Measurements from ENCODE around the gene FGF4. TPM values are rescaled to one million over a fixed set of nuclear protein-coding genes. Genes with fewer than 3 reads are reported as not detected.
"Not testable (repeated sequence)": the region's sequence is repeated elsewhere in the genome, so short reads cannot be mapped to it uniquely, and the experiment has no call there.

FGF4 gene
- total RNA-seq, 1 experiment from 2014 or later: not detected

GRCh38 chr11:69771466-69771865 lies 3.7 kb downstream of the FGF4 start:
- Histone ChIP-seq H4K20me1 (ENCODE audit: insufficient read depth, low read depth, low read length) (no peaks in the 10 kb centered on the region), H3K9me3 (ENCODE audit: low read length) (no peaks in the 10 kb centered on the region), H3K79me2 (ENCODE audit: low read length) (no peaks in the 10 kb centered on the region), H3K36me3 (ENCODE audit: insufficient read depth, low read length) (no peaks in the 10 kb centered on the region), H3K4me2 (ENCODE audit: low read depth, low read length, poor library complexity, severe bottlenecking) (no peak overlapping the region), H2AFZ (ENCODE audit: low read length) (no peak overlapping the region), H3K9me2 (replicated peaks; ENCODE audit: insufficient read depth, low read length) (no peaks in the 10 kb centered on the region), H3K27me3 (ENCODE audit: low read length) (no peaks in the 10 kb centered on the region), H3K4me3 (ENCODE audit: low read length) (no peak overlapping the region), H3K9ac (ENCODE audit: low read length) (no peak overlapping the region), H3K4me1 (ENCODE audit: low read length) (no peaks in the 10 kb centered on the region), H3K27ac (ENCODE audit: low read length) (no peak overlapping the region)
- DNase-seq: no peak

GRCh38 chr11:69770540-69770939 lies 4.6 kb downstream of the FGF4 start:
- H3K9me3 ChIP-seq (ENCODE audit: low read length): no peaks in the 10 kb centered on the region
- H3K4me3 ChIP-seq (ENCODE audit: low read length): no peak overlapping the region
- H3K9ac ChIP-seq (ENCODE audit: low read length): no peak overlapping the region
- no peak overlapping the region for H2AFZ ChIP-seq (ENCODE audit: low read length)
- no peak overlapping the region for H3K4me2 ChIP-seq (ENCODE audit: low read depth, low read length, poor library complexity, severe bottlenecking)
- H4K20me1 ChIP-seq (ENCODE audit: insufficient read depth, low read depth, low read length): no peaks in the 10 kb centered on the region
- no peaks in the 10 kb centered on the region for H3K9me2 ChIP-seq (replicated peaks; ENCODE audit: insufficient read depth, low read length)
- H3K79me2 ChIP-seq (ENCODE audit: low read length): no peaks in the 10 kb centered on the region
- no peaks in the 10 kb centered on the region for H3K27me3 ChIP-seq (ENCODE audit: low read length)
- no peak overlapping the region for H3K27ac ChIP-seq (ENCODE audit: low read length)
- no peak for DNase-seq
- no peaks in the 10 kb centered on the region for H3K4me1 ChIP-seq (ENCODE audit: low read length)
- no peaks in the 10 kb centered on the region for H3K36me3 ChIP-seq (ENCODE audit: insufficient read depth, low read length)

DNA sequence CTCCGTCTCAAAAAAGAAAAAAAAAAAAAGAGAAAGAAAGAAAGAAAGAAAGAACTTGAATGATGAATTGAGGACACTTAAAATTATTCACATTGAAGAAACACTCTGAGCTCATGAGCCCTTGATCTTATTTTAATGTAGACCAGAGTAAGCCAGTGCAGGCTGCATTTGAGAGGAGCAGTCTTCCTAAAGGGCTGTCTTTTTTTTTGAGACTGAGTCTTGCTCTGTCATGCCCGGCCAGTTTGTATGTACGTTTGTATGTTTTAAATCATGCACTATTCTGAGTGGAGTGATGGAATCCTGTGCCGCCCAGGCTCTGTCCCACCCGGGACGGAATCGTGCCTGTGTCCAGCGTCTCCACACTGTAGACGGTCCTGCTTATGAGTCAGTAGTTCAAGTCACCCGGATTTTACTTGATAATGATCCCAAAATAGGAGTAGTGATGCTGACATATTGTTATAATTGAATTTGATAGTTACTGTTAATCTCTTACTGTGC lies 9.6 kb downstream of the FGF4 start:
- Histone ChIP-seq H3K9me3 (ENCODE audit: low read length) (no peaks in the 10 kb centered on the region), H4K20me1 (ENCODE audit: insufficient read depth, low read depth, low read length) (no peaks in the 10 kb centered on the region), H3K36me3 (ENCODE audit: insufficient read depth, low read length) (no peaks in the 10 kb centered on the region), H3K4me3 (ENCODE audit: low read length) (no peak overlapping the region), H3K4me2 (ENCODE audit: low read depth, low read length, poor library complexity, severe bottlenecking) (no peak overlapping the region), H3K79me2 (ENCODE audit: low read length) (no peaks in the 10 kb centered on the region), H2AFZ (ENCODE audit: low read length) (no peak overlapping the region), H3K9me2 (replicated peaks; ENCODE audit: insufficient read depth, low read length) (no peaks in the 10 kb centered on the region), H3K4me1 (ENCODE audit: low read length) (no peaks in the 10 kb centered on the region), H3K27me3 (ENCODE audit: low read length) (no peaks in the 10 kb centered on the region), H3K9ac (ENCODE audit: low read length) (no peak overlapping the region), H3K27ac (ENCODE audit: low read length) (no peak overlapping the region)
- no peak for DNase-seq

GRCh38 chr11:69764918-69765317 lies 10.2 kb downstream of the FGF4 start:
- not testable (repeated sequence) for H3K79me2 ChIP-seq (ENCODE audit: low read length); H3K9me2 ChIP-seq (replicated peaks; ENCODE audit: insufficient read depth, low read length); DNase-seq; H3K27ac ChIP-seq (ENCODE audit: low read length); H3K36me3 ChIP-seq (ENCODE audit: insufficient read depth, low read length); H3K4me2 ChIP-seq (ENCODE audit: low read depth, low read length, poor library complexity, severe bottlenecking); H3K9ac ChIP-seq (ENCODE audit: low read length); H3K4me1 ChIP-seq (ENCODE audit: low read length); H3K4me3 ChIP-seq (ENCODE audit: low read length); H2AFZ ChIP-seq (ENCODE audit: low read length); H4K20me1 ChIP-seq (ENCODE audit: insufficient read depth, low read depth, low read length); H3K9me3 ChIP-seq (ENCODE audit: low read length); H3K27me3 ChIP-seq (ENCODE audit: low read length)

DNA sequence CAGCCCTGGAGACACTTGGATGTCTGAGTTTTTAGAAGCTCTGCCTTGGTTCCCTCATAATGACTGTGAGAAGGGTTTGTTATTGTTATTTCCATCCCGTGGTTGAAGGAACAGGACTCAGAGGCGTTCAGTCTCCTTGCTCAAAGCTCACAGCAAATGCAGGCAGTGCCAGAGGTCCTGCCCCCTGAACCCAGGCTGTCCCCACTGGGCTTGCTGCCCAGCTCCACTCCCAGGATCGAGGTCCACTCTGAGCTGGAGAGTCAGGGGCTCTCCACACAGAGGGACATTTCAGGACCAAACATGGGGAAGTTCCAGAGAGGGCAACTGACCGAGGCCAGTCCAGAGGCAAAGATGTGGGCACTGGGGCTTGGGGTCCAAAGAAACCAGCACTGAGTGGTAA lies 14.8 kb downstream of the FGF4 start:
- H4K20me1 ChIP-seq (ENCODE audit: insufficient read depth, low read depth, low read length): no peaks in the 10 kb centered on the region
- H3K9me3 ChIP-seq (ENCODE audit: low read length): no peaks in the 10 kb centered on the region
- H3K79me2 ChIP-seq (ENCODE audit: low read length): no peaks in the 10 kb centered on the region
- no peaks in the 10 kb centered on the region for H3K36me3 ChIP-seq (ENCODE audit: insufficient read depth, low read length)
- no peak for DNase-seq
- H3K9me2 ChIP-seq (replicated peaks; ENCODE audit: insufficient read depth, low read length): no peaks in the 10 kb centered on the region
- H3K4me2 ChIP-seq (ENCODE audit: low read depth, low read length, poor library complexity, severe bottlenecking): no peak overlapping the region
- H3K9ac ChIP-seq (ENCODE audit: low read length): no peak overlapping the region
- no peak overlapping the region for H3K4me3 ChIP-seq (ENCODE audit: low read length)
- no peak overlapping the region for H3K27ac ChIP-seq (ENCODE audit: low read length)
- H3K4me1 ChIP-seq (ENCODE audit: low read length): no peaks in the 10 kb centered on the region
- no peak overlapping the region for H2AFZ ChIP-seq (ENCODE audit: low read length)
- H3K27me3 ChIP-seq (ENCODE audit: low read length): no peaks in the 10 kb centered on the region

GRCh38 chr11:69752890-69753289 lies 22.3 kb downstream of the FGF4 start:
- H3K9me3 ChIP-seq (ENCODE audit: low read length): no peaks in the 10 kb centered on the region
- H3K4me3 ChIP-seq (ENCODE audit: low read length): no peak overlapping the region
- no peak overlapping the region for H3K4me2 ChIP-seq (ENCODE audit: low read depth, low read length, poor library complexity, severe bottlenecking)
- H3K4me1 ChIP-seq (ENCODE audit: low read length): no peaks in the 10 kb centered on the region
- no peaks in the 10 kb centered on the region for H4K20me1 ChIP-seq (ENCODE audit: insufficient read depth, low read depth, low read length)
- no peaks in the 10 kb centered on the region for H3K36me3 ChIP-seq (ENCODE audit: insufficient read depth, low read length)
- no peak for DNase-seq
- H3K9ac ChIP-seq (ENCODE audit: low read length): no peak overlapping the region
- H2AFZ ChIP-seq (ENCODE audit: low read length): no peak overlapping the region
- no peak overlapping the region for H3K27ac ChIP-seq (ENCODE audit: low read length)
- H3K9me2 ChIP-seq (replicated peaks; ENCODE audit: insufficient read depth, low read length): no peaks in the 10 kb centered on the region
- H3K27me3 ChIP-seq (ENCODE audit: low read length): no peaks in the 10 kb centered on the region
- H3K79me2 ChIP-seq (ENCODE audit: low read length): no peaks in the 10 kb centered on the region

- no peak overlapping the region for H3K9ac ChIP-seq (ENCODE audit: low read length)
- H3K27ac ChIP-seq (ENCODE audit: low read length): no peak overlapping the region
- no peaks in the 10 kb centered on the region for H3K9me2 ChIP-seq (replicated peaks; ENCODE audit: insufficient read depth, low read length)
- no peak overlapping the region for H3K4me2 ChIP-seq (ENCODE audit: low read depth, low read length, poor library complexity, severe bottlenecking)
- H3K9me3 ChIP-seq (ENCODE audit: low read length): no peaks in the 10 kb centered on the region
- no peaks in the 10 kb centered on the region for H3K36me3 ChIP-seq (ENCODE audit: insufficient read depth, low read length)
- DNase-seq: no peak
- no peaks in the 10 kb centered on the region for H3K79me2 ChIP-seq (ENCODE audit: low read length)
- H4K20me1 ChIP-seq (ENCODE audit: insufficient read depth, low read depth, low read length): no peaks in the 10 kb centered on the region
- no peaks in the 10 kb centered on the region for H3K4me1 ChIP-seq (ENCODE audit: low read length)
- no peak overlapping the region for H3K4me3 ChIP-seq (ENCODE audit: low read length)
- no peaks in the 10 kb centered on the region for H3K27me3 ChIP-seq (ENCODE audit: low read length)
- no peak overlapping the region for H2AFZ ChIP-seq (ENCODE audit: low read length)
Observed at GRCh38 chr11:69750875-69751597, 24.1 kb downstream of the FGF4 start.

- Histone ChIP-seq H3K79me2 (ENCODE audit: low read length) (no peaks in the 10 kb centered on the region), H3K4me2 (ENCODE audit: low read depth, low read length, poor library complexity, severe bottlenecking) (no peak overlapping the region), H4K20me1 (ENCODE audit: insufficient read depth, low read depth, low read length) (no peaks in the 10 kb centered on the region), H3K27me3 (ENCODE audit: low read length) (no peaks in the 10 kb centered on the region), H3K4me1 (ENCODE audit: low read length) (no peaks in the 10 kb centered on the region), H3K9ac (ENCODE audit: low read length) (no peak overlapping the region), H3K36me3 (ENCODE audit: insufficient read depth, low read length) (no peaks in the 10 kb centered on the region), H3K4me3 (ENCODE audit: low read length) (no peak overlapping the region), H2AFZ (ENCODE audit: low read length) (no peak overlapping the region), H3K9me3 (ENCODE audit: low read length) (no peaks in the 10 kb centered on the region), H3K27ac (ENCODE audit: low read length) (no peak overlapping the region), H3K9me2 (replicated peaks; ENCODE audit: insufficient read depth, low read length) (no peaks in the 10 kb centered on the region)
- no peak for DNase-seq
Observed at GRCh38 chr11:69750108-69750850, 24.9 kb downstream of the FGF4 start.

Data from Karpas-422 (cell line).